22Rv1 (cell line): ENCODE results near the gene STX12.

Source experiments
- CTCF ChIP-seq: fragments of 450-650 bp; IDR thresholded peaks from 2 replicates; pipeline ENCODE4 v1.5.1; 2017; ENCODE audit warnings: mild to moderate bottlenecking
- ZFX ChIP-seq: fragments of 450-650 bp; IDR thresholded peaks from 2 replicates; pipeline ENCODE4 v1.6.1; 2017; ENCODE audit warnings: antibody characterized with exemption, borderline replicate concordance

GRCh38 chr1:27869719-27870085, 96.7 kb downstream of the STX12 start:
- TF ChIP-seq CTCF (no peak), ZFX (no peak)
